Occipital lobe (tissue), 2 donors: ENCODE data around the gene PHF21B. TPM values are rescaled to one million over a fixed set of nuclear protein-coding genes. Genes with fewer than 3 reads are reported as not detected.
"Not testable (repeated sequence)": the region's sequence is repeated elsewhere in the genome, so short reads cannot be mapped to it uniquely, and the experiment has no call there.

Experiments
- DNase-seq: peaks from one replicate; lab custom pipeline; 2025; lab: John Stamatoyannopoulos, UW
- total RNA-seq: library from RNA; depleted of rRNA; stranded (reverse); fragments of >200 nt; gene quantifications from one replicate; pipeline ENCODE4 v1.2.3, GENCODE V29; 2014

PHF21B gene
- total RNA-seq, 1 donor from 2014 or later: 8.1 TPM

- DNase-seq: no peak
Observed at GRCh38 chr22:44878483-44879300, 131.1 kb downstream of the PHF21B start.

- DNase-seq: no peak
Observed at GRCh38 chr22:44876921-44877320, 132.9 kb downstream of the PHF21B start.

- no peak for DNase-seq
Observed at GRCh38 chr22:44871782-44872181, 138.0 kb downstream of the PHF21B start.

- DNase-seq: peak; percentile 7
Observed at GRCh38 chr22:44870021-44870420, 139.8 kb downstream of the PHF21B start.

GRCh38 chr22:44869196-44869595 is 140.6 kb downstream of the PHF21B start:
- DNase-seq: no peak

GRCh38 chr22:44865193-44866057 is 144.4 kb downstream of the PHF21B start:
- no peak for DNase-seq

GRCh38 chr22:44862981-44863860 is 146.6 kb downstream of the PHF21B start:
- DNase-seq: no peak

- DNase-seq: no peak
Observed at GRCh38 chr22:44862281-44862680, 147.5 kb downstream of the PHF21B start.

GRCh38 chr22:44861245-44861644 is 148.6 kb downstream of the PHF21B start:
- no peak for DNase-seq

GRCh38 chr22:44860311-44860710 is 149.5 kb downstream of the PHF21B start:
- no peak for DNase-seq

GRCh38 chr22:44859641-44860040 is 150.2 kb downstream of the PHF21B start:
- no peak for DNase-seq

- not testable (repeated sequence) for DNase-seq
Observed at GRCh38 chr22:44858819-44859218, 151.0 kb downstream of the PHF21B start.

- DNase-seq: no peak
Observed at GRCh38 chr22:44855855-44856254, 153.9 kb downstream of the PHF21B start.

GRCh38 chr22:44854641-44855040 is 155.2 kb downstream of the PHF21B start:
- DNase-seq: not testable (repeated sequence)

GRCh38 chr22:44850946-44851345 is 158.9 kb downstream of the PHF21B start:
- no peak for DNase-seq

GRCh38 chr22:44848791-44849420 is 160.9 kb downstream of the PHF21B start:
- DNase-seq: no peak

GRCh38 chr22:44848296-44848741 is 161.5 kb downstream of the PHF21B start:
- DNase-seq: no peak

GRCh38 chr22:44847892-44848291 is 161.9 kb downstream of the PHF21B start:
- no peak for DNase-seq

GRCh38 chr22:44847380-44847779 is 162.4 kb downstream of the PHF21B start:
- DNase-seq: no peak

- no peak for DNase-seq
Observed at GRCh38 chr22:44846726-44847275, 163.0 kb downstream of the PHF21B start.
